Parathyroid adenoma (tissue), 2 donors: Measurements from ENCODE around the gene TMEM235.

Experiments
- H2AFZ ChIP-seq: fragments of 300-600 bp; sonication (generic); one replicate; pipeline ENCODE4 v1.7.0; 2017; ENCODE audit warnings: antibody characterized with exemption, mild to moderate bottlenecking
- H3K27ac ChIP-seq: fragments of 300-600 bp; sonication (generic); one replicate; pipeline ENCODE4 v1.7.0; 2017
- H3K27me3 ChIP-seq: fragments of 300-600 bp; sonication (generic); one replicate; pipeline ENCODE4 v1.7.0; 2017; ENCODE audit warnings: low read length; ENCODE audit not compliant: control insufficient read depth, insufficient read depth
- H3K36me3 ChIP-seq: fragments of 300-600 bp; sonication (generic); one replicate; pipeline ENCODE4 v1.7.0; 2017; ENCODE audit warnings: low read length; ENCODE audit not compliant: control insufficient read depth, insufficient read depth
- H3K4me1 ChIP-seq: fragments of 300-600 bp; sonication (generic); one replicate; pipeline ENCODE4 v1.7.0; 2017; ENCODE audit warnings: control low read depth
- H3K4me2 ChIP-seq: fragments of 300-600 bp; sonication (generic); one replicate; pipeline ENCODE4 v1.7.0; 2017; ENCODE audit warnings: low read length
- H3K4me3 ChIP-seq: fragments of 300-600 bp; sonication (generic); one replicate; pipeline ENCODE4 v1.7.0; 2017; ENCODE audit warnings: low read depth, low read length
- H3K79me2 ChIP-seq: fragments of 300-600 bp; sonication (generic); one replicate; pipeline ENCODE4 v1.7.0; 2017; ENCODE audit warnings: control low read depth
- H3K9ac ChIP-seq: fragments of 300-600 bp; sonication (generic); one replicate; pipeline ENCODE4 v1.7.0; 2017; ENCODE audit warnings: mild to moderate bottlenecking
- H3K9me3 ChIP-seq: fragments of 300-600 bp; sonication (generic); one replicate; pipeline ENCODE4 v1.7.0; 2017; ENCODE audit warnings: low read length; ENCODE audit not compliant: control insufficient read depth
- TF ChIP-seq, protein P1 (sequence below): fragments of 300-600 bp; sonication (generic); IDR thresholded peaks from one replicate; pipeline ENCODE4 v1.7.0; 2017; ENCODE audit warnings: antibody characterized with exemption, mild to moderate bottlenecking
- donor health status: primary hyperparathyroidism.

TMEM235 gene

GRCh38 chr17:78239489-78239931 lies 8.1 kb downstream of the TMEM235 start:
- Histone ChIP-seq H3K4me3 (no peak overlapping the region), H3K79me2 (no peaks in the 10 kb centered on the region), H3K9me3 (no peaks in the 10 kb centered on the region), H2AFZ (no peak overlapping the region), H3K4me2 (no peak overlapping the region), H3K4me1 (no peaks in the 10 kb centered on the region), H3K9ac (no peak overlapping the region), H3K27ac (no peak overlapping the region), H3K27me3 (no peaks in the 10 kb centered on the region), H3K36me3 (no peaks in the 10 kb centered on the region)
- TF ChIP-seq, protein P1, sequence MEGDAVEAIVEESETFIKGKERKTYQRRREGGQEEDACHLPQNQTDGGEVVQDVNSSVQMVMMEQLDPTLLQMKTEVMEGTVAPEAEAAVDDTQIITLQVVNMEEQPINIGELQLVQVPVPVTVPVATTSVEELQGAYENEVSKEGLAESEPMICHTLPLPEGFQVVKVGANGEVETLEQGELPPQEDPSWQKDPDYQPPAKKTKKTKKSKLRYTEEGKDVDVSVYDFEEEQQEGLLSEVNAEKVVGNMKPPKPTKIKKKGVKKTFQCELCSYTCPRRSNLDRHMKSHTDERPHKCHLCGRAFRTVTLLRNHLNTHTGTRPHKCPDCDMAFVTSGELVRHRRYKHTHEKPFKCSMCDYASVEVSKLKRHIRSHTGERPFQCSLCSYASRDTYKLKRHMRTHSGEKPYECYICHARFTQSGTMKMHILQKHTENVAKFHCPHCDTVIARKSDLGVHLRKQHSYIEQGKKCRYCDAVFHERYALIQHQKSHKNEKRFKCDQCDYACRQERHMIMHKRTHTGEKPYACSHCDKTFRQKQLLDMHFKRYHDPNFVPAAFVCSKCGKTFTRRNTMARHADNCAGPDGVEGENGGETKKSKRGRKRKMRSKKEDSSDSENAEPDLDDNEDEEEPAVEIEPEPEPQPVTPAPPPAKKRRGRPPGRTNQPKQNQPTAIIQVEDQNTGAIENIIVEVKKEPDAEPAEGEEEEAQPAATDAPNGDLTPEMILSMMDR: no peak

DNA sequence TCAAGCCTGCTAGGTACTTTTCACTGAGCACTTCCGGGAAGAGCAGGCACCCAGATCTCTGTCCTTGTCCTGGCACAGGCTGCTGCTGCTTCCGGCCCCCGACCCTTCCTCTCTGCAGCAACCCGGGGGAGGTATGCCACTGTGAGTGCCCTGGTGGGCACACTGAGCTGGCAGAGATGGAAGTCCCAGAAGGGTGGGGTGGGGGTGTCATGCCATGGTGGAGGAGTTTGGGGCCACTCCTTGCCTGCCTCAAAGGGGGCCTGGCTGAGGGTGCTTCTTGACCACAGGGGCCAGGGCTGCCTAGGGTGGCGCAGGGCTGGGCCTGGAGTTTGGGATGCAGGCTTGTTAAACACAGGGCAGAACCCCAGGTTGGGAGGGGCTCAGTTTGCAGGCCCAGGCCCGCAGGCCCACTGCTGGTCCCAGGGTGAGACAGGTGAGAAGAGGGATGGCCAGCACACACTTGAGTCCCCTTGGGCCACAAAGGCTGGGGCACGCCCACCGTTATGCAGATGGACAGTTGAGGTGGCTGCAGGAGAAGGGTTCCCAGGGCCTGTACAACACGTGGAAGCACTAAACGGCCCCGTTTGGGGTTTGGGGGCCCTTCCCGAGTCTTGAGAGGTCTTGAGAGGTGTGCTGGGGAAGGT lies 8.7 kb downstream of the TMEM235 start:
- Histone ChIP-seq H3K4me3 (no peak overlapping the region), H3K4me1 (no peaks in the 10 kb centered on the region), H3K9ac (no peak overlapping the region), H3K4me2 (no peak overlapping the region), H2AFZ (no peak overlapping the region), H3K27ac (no peak overlapping the region), H3K9me3 (no peaks in the 10 kb centered on the region), H3K27me3 (no peaks in the 10 kb centered on the region), H3K79me2 (no peaks in the 10 kb centered on the region), H3K36me3 (no peaks in the 10 kb centered on the region)
- TF ChIP-seq, protein P1: no peak

GRCh38 chr17:78240839-78241238 lies 9.4 kb downstream of the TMEM235 start:
- TF ChIP-seq, protein P1: no peak
- Histone ChIP-seq H3K27ac (no peak overlapping the region), H3K79me2 (no peaks in the 10 kb centered on the region), H3K9me3 (no peaks in the 10 kb centered on the region), H3K36me3 (no peaks in the 10 kb centered on the region), H2AFZ (no peak overlapping the region), H3K4me1 (no peaks in the 10 kb centered on the region), H3K27me3 (no peaks in the 10 kb centered on the region), H3K9ac (no peak overlapping the region), H3K4me2 (no peak overlapping the region), H3K4me3 (no peak overlapping the region)

GRCh38 chr17:78241277-78242023 lies 10.0 kb downstream of the TMEM235 start:
- H3K4me2 ChIP-seq: no peak overlapping the region
- no peak overlapping the region for H3K27ac ChIP-seq
- H3K79me2 ChIP-seq: no peaks in the 10 kb centered on the region
- H3K36me3 ChIP-seq: no peaks in the 10 kb centered on the region
- H3K4me3 ChIP-seq: no peak overlapping the region
- TF ChIP-seq, protein P1: no peak
- no peaks in the 10 kb centered on the region for H3K27me3 ChIP-seq
- no peaks in the 10 kb centered on the region for H3K9me3 ChIP-seq
- H3K4me1 ChIP-seq: no peaks in the 10 kb centered on the region
- H2AFZ ChIP-seq: no peak overlapping the region
- no peak overlapping the region for H3K9ac ChIP-seq
